CD4-positive, alpha-beta T cell treated with Interleukin-15 for 1 hour (primary cell): ENCODE results near the gene SMKR1.
"Not testable (repeated sequence)": the region's sequence is repeated elsewhere in the genome, so short reads cannot be mapped to it uniquely, and the experiment has no call there.

Experiments used
- DNase-seq: peaks from one replicate; pipeline ENCODE4 v3.0.0-alpha.2; 2020

SMKR1 gene

DNA sequence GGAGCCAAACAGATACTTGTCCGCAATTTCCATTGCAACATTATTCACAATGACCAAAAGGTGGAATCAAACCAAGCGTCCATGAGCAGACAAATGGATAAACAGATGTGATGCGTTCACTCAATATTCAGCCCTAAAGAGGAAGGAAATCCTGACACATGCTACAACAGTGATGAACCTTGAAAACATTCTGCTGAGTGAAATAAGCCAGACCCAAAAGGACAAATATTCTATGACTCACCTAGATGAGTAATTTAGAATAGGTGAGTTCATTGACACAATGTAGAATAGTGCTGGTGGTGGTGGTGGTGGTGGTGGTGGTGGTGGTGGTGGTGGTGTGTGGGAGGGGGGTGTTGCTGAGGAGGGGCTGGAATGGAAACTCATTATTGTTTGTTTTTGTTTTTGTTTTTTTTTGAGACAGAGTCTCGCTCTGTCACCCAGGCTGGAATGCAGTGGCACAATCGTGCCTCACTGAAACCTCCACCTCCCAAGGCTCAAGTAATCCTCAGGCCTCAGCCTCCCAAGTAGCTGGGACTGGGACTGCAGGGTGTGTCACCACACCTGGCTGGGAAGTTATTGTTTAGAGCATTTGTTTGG, 28.6 kb downstream of the SMKR1 start:
- DNase-seq, result no peak

DNA sequence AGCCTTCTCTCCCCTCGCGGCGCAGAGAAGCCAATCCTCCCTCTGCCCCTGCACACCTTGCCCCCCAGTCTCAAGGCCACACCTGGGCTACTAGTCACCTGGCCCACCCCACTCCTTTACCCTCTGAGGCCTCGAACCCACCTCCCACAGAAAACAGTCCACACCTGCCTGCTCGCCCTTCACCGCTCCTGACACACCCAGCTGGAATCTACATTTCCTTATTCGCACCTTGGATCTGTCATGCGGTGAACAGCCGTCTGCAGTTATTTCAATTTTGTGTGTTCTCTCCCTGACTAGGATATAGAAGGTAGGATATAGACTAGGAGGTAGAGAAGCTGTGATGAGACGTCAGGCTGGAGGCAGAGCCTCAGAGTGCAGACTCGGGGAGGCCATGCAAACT, 29.4 kb downstream of the SMKR1 start:
- DNase-seq, result no peak

- no peak for DNase-seq
Measured at GRCh38 chr7:129532375-129532774, 30.0 kb downstream of the SMKR1 start.

- not testable (repeated sequence) for DNase-seq
Measured at GRCh38 chr7:129534558-129535274, 32.4 kb downstream of the SMKR1 start.

DNA sequence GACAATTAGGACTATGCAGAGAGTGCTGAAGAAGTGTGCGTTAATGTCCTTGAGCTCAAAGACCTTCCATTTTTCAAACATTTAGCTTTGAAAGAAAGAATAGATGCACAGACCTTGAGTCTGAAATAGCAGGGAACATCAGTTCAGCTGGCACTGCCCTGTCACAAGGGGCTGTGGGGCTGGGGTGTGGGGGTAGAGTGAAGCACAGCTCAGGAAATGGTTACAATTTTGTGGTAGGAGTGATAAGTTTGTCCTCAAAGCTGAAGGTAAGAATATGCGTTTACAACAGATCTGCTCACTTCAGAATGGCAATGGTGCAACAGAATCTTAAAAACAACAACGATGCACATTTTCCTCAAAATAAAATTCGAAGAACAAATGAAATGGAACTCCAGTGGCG, 33.6 kb downstream of the SMKR1 start:
- no peak for DNase-seq

DNA sequence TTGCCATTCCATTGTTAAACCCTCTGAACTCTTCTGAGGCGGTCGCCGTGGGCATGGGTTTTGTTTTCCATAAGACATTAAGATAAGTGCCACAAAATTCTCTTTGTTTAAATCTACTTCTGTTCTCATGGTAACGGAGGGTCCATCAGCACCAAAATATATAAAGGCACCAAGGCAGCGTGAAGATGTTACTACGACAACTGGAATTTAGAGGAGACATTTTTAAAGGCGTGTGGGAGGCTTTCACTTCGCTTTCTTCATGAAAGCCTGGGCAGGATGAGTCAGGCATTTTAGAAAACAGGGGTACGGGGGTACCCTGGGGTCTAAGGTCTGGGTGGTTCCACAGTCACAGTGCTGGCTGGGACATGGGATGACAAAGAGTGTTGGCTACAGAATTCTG, 34.0 kb downstream of the SMKR1 start:
- DNase-seq, result no peak

DNA sequence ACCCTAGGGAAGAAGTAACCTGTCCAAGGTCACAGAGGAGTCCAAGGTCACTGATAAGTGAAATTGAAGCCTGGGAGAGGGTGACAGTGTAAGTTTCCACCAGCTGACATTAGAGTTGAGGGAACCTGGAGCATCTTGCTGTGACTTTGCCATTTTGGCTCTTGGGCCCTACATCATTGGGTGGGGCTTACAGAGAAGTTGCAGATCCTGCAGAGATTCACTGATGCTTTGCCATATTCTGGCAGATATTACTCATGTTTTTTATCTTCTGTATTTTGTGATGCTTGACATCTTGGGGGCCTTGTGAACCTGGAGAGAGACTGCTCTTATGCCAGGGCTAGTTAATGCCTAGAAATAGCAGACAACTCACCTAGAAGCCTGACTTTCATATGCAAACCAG, 36.5 kb downstream of the SMKR1 start:
- no peak for DNase-seq

DNA sequence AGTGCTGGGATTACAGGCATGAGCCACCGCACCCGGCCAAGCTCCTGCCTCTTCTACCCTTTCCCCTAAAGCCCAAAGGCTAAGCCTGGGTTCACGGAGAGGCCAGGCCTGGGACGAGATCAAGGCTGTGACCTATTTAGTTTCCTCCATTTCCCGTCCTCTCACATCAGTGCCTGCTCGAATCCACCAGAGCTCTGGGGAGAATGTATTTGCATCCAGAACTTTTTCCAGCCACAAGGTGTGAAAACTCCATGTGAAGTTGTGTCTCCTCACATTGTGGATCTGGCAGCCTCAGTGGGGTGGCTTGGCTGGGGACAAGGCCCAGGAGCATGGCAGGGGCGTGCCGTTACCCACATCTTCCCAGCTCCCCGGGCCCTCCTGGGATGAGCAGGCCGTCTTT, 38.0 kb downstream of the SMKR1 start:
- no peak for DNase-seq

- no peak for DNase-seq
Measured at GRCh38 chr7:129544700-129545099, 42.4 kb downstream of the SMKR1 start.

DNA sequence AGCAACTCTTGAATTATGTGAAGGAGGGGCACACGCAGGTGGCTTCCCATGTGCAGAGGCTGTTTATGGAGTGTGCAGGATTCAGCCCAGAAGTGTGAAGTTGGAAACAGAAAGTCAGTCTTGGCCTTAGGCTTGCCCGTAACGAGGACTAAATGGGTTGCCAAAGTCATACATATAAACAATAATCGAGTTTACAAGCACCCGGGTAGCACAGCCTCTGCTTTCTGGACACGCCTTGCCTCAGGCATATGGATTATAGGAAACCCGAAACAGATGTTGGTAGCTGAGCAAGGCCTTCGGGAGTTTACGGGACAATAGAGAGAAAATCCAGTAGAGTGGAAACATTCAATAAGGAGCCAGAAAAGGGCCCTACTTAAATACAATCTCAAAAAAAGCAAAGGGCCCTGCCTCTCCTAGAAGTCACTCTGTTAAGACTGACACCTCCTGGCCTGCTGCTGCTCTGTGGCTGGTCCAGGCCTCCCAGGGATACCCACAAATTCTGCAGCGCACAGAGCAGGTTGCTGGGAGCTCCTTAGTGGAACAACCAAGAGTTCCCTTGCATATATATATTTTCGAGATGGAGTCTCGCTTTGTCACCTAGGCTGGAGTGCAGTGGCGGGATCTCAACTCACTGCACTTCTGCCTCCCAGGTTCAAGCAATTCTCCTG, 48.5 kb downstream of the SMKR1 start:
- DNase-seq, result no peak

GRCh38 chr7:129553899-129554461, 51.6 kb downstream of the SMKR1 start:
- DNase-seq, result peak; percentile 40

- DNase-seq, result no peak
Measured at GRCh38 chr7:129556607-129557133, 54.3 kb downstream of the SMKR1 start.

- DNase-seq, result no peak
Measured at GRCh38 chr7:129557686-129558481, 55.6 kb downstream of the SMKR1 start.

- no peak for DNase-seq
Measured at GRCh38 chr7:129559564-129559963, 57.2 kb downstream of the SMKR1 start.

DNA sequence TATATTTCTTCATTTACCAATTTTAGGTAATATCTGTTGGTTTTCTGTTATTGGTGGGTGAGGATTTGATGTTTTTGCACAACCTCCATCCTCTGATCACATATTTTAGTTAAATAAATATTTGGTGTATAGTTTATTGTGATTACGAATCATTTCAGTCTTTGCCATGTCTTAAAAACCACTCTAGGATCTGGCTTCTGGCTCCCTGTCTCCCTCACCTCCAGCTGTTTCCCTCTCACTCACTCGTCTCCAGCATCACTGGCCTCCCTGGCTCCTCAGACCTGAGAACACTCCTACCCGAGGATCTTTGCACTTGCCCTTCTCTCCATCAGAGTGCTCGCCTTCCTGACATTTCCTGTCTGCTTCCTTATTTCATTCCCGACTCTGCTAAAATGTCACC, 58.5 kb downstream of the SMKR1 start:
- no peak for DNase-seq

DNA sequence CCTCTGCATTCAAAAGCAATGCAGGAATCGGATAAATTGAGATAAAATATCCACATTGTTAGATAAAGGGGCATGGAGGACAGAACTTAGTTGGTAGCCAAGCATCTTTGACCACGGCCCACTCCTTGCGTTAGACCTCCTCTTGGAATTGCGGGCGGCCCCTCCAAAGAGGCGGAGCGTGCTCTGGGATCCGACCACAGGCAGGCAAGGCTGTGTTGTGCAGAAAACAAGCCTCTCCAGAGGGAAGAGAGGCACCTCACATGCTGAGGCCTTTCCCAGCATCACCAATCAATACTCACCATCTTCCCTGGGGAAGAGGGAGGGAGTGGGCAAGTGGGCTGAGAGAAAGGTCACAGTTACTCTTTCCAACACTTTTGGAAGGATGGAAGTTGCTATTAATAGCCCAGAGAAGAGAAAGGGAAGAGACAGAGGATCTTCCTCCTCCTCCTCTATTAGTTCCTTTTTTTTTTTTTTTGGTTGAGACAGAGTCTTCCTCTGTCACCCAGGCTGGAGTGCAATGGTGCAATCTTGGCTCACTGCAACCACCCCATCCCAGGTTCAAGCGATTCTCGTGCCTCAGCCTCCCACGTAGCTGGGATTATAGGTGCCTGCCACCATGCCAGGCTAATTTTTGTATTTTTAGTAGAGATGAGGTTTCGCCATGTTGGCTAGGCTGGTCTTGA, 59.5 kb downstream of the SMKR1 start:
- DNase-seq, result no peak
